22Rv1 (cell line): ENCODE results near the gene PRDM16.

Source experiments
- H3K27ac ChIP-seq: fragments of 450-650 bp; 2 replicates; pipeline ENCODE4 v1.5.1; 2017
- CTCF ChIP-seq: fragments of 450-650 bp; IDR thresholded peaks from 2 replicates; pipeline ENCODE4 v1.5.1; 2017; ENCODE audit warnings: mild to moderate bottlenecking
- ZFX ChIP-seq: fragments of 450-650 bp; IDR thresholded peaks from 2 replicates; pipeline ENCODE4 v1.6.1; 2017; ENCODE audit warnings: antibody characterized with exemption, borderline replicate concordance

Gene PRDM16

GRCh38 chr1:3068564-3069431, at the start of gene PRDM16:
PRDM16 (plus strand) TSS chr1:3069203; CDS start chr1:3069260, 57 bp downstream.
- TF ChIP-seq CTCF: no peak
- no peak for TF ChIP-seq ZFX

DNA sequence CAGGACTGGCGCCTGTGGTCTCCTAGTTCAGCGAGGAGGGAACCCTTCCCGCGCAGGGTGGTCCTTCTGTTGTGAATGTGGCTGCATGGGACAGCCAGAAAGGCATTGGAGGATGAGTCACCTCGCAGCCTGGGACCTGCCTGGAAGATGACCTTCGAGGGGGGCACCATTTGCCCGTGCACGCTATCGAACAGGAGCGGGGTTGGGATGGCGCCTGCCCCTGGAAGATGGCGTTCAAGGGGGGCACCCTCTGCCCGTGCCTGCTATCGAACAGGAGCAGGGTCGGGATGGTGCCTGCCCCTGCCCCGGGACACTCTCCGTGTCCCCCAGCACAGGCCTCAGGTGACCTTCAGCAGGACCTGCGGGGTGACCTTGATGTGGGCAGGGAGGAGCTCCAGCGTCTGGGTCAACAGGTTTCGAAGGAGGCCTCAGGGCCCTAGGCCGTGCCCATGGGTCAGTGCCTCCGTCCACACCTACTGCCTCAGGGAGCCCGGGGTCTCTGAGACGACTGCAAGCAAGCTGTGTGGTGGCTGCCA, 49.4 kb upstream of the PRDM16 start:
- no peak overlapping the region for H3K27ac ChIP-seq
- TF ChIP-seq ZFX: no peak
- no peak for TF ChIP-seq CTCF

More at GRCh38 chr1:3068564-3069431, at the start of gene PRDM16:
- H3K27ac ChIP-seq: no peak within 1 kb of the TSS

DNA sequence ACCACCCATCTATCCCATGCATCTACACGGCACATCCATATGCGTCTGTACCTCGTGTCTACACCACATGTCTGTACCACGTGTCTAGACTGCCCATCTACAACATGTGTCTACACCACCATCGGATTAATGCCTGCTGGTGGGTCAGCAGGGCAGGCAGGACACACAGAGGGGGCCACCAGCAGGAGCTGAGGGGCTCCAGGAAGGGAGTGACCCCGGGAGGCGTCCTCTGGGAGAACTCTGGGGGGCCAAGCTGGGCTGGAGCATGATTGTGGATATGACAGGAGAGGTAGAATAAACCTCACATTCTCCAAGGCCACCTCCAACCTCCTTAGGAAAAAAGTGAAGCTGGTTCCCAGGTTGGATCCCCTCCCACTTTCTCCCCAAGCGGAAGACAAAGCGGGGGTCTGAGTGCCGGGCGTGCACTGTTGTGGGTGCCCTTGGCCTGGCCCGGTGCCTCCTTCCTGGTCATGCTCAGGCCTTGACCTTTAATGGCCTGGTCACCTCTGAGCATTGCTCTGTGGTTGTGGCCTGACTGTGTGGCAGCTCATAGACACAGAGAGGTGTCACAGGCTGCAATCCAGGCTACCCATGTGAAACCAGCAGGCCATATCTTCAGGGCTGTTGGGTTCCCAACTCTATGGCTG, 48.6 kb upstream of the PRDM16 start:
- TF ChIP-seq CTCF (no peak), ZFX (no peak)

DNA sequence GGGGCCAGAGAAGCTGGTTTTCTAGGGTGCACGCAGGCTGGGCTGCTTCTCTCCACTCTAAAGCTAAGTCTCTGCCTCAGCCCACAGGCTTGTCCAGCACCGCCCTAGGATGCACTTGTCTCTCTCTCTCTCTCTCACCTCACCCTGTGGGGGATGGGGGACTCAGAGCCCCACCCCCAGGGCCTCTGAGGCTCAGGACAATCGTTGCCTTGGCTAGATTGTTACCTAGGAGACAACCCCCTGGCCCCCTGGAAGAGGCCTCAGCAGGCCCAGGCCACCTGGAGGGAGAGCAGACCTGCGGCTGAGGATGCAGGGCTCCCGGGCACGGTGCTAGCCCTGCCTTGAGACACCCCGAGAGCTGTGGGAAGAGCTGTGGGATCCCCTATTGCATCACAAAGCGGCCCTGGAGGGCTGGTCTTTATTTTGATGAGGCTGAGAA, 47.8 kb upstream of the PRDM16 start, which contains the start of gene ACTRT2:
Gene ACTRT2 (plus strand): TSS at position 235 of the 439 bp plus-strand sequence. CDS start 220 bp downstream, outside the sequence.
- H3K27ac ChIP-seq: no peak within 1 kb of the TSS
- TF ChIP-seq ZFX (no peak), CTCF (no peak)

More for the DNA sequence above, 48.6 kb upstream of the PRDM16 start:
- H3K27ac ChIP-seq: no peak overlapping the region

GRCh38 chr1:3021801-3022401, 47.1 kb upstream of the PRDM16 start:
- H3K27ac ChIP-seq: no peak overlapping the region
- TF ChIP-seq ZFX (no peak), CTCF (no peak)

GRCh38 chr1:3022511-3022973, 46.5 kb upstream of the PRDM16 start:
- no peak for TF ChIP-seq ZFX
- no peak for TF ChIP-seq CTCF
- no peak overlapping the region for H3K27ac ChIP-seq
